RWPE1 (cell line): ENCODE results near the gene PDZRN4.

ENCODE experiments used
- CTCF ChIA-PET: fragments of 350-600 bp; sonication (Branson Sonifier 250); formaldehyde crosslinking; extraction: SDS; loops from one replicate; lab custom pipeline; 2021; lab: Yijun Ruan, JAX
- POLR2A ChIA-PET: fragments of 400-600 bp; formaldehyde crosslinking; extraction: SDS; loops from one replicate; lab custom pipeline; 2020; ENCODE audit warnings: antibody characterized with exemption; ENCODE audit not compliant: low non-redundant PET; lab: Yijun Ruan, JAX
- DNase-seq: peaks from one replicate; pipeline ENCODE4 v3.0.0; 2012; ENCODE audit warnings: low spot score
- H3K27ac ChIP-seq: fragments of 450-650 bp; 2 replicates; pipeline ENCODE4 v1.5.1; 2017
- CTCF ChIP-seq: fragments of 450-650 bp; conservative IDR thresholded peaks from 2 replicates; pipeline ENCODE4 v1.5.1; 2017; ENCODE audit warnings: low read depth, mild to moderate bottlenecking

Gene PDZRN4

GRCh38 chr12:41587574-41587973, 399.5 kb downstream of the PDZRN4 start:
- no peak overlapping the region for H3K27ac ChIP-seq
- ChIA-PET POLR2A (no interaction called here), CTCF (no interaction called here)
- no peak for DNase-seq
- no peak for TF ChIP-seq CTCF

GRCh38 chr12:41589878-41590277, 401.8 kb downstream of the PDZRN4 start:
- CTCF ChIA-PET: interaction anchor here (0.6 kb wide), 1 partner anchor 443 kb away, joined by 3 read pairs; no protein-coding TSS in a partner anchor
- no peak for TF ChIP-seq CTCF
- DNase-seq: no peak
- POLR2A ChIA-PET: no interaction called here
- no peak overlapping the region for H3K27ac ChIP-seq

- no peak overlapping the region for H3K27ac ChIP-seq
- POLR2A ChIA-PET: no interaction called here
- CTCF ChIA-PET: no interaction called here
- no peak for DNase-seq
- no peak for TF ChIP-seq CTCF
Observed at GRCh38 chr12:41596190-41596589, 408.1 kb downstream of the PDZRN4 start.

GRCh38 chr12:41604830-41605229, 416.7 kb downstream of the PDZRN4 start:
- POLR2A ChIA-PET: no interaction called here

GRCh38 chr12:41605545-41606305, 417.6 kb downstream of the PDZRN4 start:
- DNase-seq: no peak
- CTCF ChIA-PET: interaction anchor here (0.5 to 0.6 kb wide), 2 partner anchors 257 to 335 kb away, joined by 3 to 4 read pairs; no protein-coding TSS in a partner anchor
- H3K27ac ChIP-seq: no peak overlapping the region
- POLR2A ChIA-PET: no interaction called here
- no peak for TF ChIP-seq CTCF

More at GRCh38 chr12:41604830-41605229, 416.7 kb downstream of the PDZRN4 start:
- CTCF ChIA-PET: no interaction called here
- no peak overlapping the region for H3K27ac ChIP-seq
- no peak for TF ChIP-seq CTCF
- DNase-seq: no peak

- H3K27ac ChIP-seq: no peak overlapping the region
- ChIA-PET POLR2A (no interaction called here), CTCF (interaction anchor here (0.7 kb wide), 1 partner anchor 37 kb away, joined by 5 read pairs; no protein-coding TSS in a partner anchor)
- DNase-seq: no peak
- TF ChIP-seq CTCF: no peak
Observed at GRCh38 chr12:41606468-41607445, 418.6 kb downstream of the PDZRN4 start.
